Forelimb muscle (tissue), 1 donor: ENCODE data around the gene ESR1. TPM values are rescaled to one million over a fixed set of nuclear protein-coding genes. Genes with fewer than 3 reads are reported as not detected.
"Not testable (repeated sequence)": the region's sequence is repeated elsewhere in the genome, so short reads cannot be mapped to it uniquely, and the experiment has no call there.

Source experiments
- DNase-seq: peaks from one replicate; pipeline ENCODE4 v3.0.0-alpha.2; 2013; ENCODE audit warnings: low read depth
- polyA plus RNA-seq: library from polyadenylated mRNA; unstranded; fragments of 120-200 nt; gene quantifications from one replicate; pipeline ENCODE4 v1.2.1, GENCODE V29; 2013; ENCODE audit not compliant: insufficient read length

ESR1 gene
- polyA plus RNA-seq, 1 donor: 3.0 TPM

DNA sequence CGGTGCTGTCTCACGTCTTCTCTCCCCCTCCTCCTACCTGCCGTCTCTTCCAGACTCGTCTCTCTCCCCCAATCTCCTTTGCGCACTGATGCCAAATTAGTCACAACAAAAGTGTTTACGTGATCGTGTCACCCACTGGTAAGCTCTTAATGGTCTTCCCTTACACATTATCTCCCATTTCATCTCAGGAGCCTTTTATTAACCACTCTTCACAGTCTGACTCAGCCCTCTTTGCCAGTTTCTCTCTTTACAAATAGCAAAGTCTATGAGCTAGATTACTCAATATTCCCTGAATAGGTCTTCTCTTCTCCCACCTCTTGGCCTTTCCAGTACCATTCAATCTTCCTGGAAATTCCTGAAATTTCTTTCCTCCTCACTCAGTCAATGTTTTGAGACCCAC is 247.0 kb downstream of the ESR1 start:
- no peak for DNase-seq

DNA sequence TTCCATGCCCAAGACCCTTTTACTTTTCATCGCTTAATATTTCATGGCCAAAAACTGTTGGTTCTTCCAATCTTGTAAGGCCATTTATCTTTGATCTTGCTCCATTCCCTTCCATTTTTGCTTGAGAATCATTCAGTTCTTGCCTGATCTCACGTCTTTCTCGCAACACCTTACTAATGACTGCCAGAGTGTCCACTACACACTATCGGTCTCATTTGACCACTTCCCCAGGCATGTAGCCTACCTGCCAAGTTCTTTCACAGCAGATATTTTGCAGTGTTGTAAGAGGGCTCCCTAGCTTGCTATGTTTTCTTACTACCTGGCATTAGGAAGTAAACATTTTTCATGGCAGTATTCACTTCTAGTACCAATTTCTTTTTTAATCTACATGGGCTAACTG is 248.0 kb downstream of the ESR1 start:
- DNase-seq: no peak

DNA sequence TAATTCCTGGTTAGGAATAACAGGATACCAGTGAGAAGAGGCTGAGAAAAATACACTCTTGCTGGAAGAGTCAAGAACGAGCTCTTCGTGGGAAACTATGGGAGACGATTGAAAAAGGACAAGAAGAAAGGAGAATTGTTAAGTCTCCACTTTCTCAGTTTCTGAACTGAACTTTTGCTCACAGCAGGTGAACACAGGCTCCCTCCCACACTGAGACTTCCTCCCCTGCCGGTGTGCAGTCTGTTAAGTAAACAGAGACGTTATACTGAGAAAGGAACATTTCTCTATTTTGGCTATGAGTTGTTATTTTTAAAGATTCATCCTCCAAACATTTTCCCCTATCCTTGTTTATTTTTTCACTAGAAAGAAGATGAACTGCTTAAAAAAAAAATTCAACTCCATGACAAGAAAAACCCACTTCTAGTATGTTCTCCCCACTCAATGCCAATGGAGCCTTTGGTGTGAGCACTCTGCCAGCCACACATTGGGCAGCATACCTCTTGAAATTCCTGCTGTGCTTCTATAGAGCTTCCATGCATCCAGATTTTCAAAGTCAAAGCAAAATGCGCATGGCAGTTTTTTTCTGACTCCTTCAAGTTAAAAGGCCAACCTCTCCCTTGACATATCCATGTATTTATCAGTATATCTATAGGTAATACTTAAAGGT is 250.5 kb downstream of the ESR1 start:
- DNase-seq: no peak

DNA sequence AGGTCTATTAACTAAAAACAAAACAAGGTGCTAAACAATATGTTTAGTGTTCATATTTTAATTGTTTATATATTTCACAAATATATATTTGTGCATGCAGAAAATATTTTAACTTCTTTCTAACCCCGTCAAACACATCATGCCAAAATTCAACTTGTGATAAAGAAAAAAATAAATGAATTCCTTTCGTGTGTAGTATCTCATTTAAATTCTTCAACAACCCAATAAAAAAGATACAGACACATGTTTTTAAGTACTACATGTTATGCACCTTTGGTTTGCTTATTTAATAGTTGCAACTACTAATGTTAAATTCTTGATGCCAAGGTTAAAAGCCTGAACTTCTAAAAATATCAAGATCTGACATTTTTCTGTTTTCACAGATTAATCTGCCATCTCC is 252.4 kb downstream of the ESR1 start:
- no peak for DNase-seq

DNA sequence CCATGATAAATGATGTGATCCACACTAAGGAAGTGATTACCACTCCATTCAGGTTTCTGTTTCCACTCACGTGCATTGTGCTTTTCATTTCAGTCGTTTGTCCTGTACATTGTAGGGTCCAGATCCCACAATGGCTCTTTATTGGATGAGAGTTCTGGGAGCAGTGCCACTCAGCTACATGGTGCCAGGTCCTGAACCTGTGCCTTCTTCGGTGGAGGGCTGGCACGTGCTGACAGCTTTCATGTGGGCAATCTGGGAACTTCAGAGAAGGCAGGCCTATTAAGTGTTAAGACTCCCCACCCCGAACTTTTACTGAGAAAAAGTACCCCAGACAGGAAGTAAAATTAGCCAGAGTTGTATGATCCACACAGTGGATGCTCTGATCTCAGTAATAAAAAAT is 255.0 kb downstream of the ESR1 start:
- DNase-seq: no peak

DNA sequence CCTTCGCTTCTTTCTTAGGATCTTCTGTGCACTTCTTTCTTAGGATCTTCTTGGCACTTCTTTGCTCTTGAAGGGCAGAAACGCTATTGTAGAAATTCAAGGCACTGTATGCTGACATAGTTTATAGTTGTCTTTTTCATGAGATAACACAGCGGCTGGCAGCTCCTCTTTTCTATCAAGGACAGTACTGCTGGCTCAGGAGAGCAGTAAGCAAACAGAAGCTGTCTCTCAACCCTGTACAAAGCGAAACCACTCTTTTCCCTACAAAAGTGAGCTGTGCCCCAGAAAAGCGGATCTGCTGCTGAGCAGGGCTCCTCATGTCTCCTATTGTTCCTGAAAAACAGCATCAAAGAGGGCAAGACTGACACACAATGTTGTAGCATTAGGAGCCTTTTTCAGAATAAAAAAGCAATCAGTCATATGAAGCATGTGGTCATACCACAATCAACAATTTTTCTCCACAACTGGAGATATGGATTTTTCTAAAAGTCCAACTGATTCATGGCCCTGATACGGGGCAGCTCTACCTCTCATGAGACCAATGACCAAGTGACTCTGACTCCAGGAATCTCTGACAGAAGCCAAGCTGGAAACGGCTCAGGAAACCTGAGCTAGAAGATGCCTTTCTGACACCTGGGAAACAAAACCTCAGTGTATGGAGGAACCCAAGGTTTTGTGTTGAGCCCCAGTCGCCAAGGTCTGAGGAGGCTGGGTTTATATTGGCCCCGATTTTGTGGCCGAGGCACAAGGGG is 255.9 kb downstream of the ESR1 start:
- no peak for DNase-seq

DNA sequence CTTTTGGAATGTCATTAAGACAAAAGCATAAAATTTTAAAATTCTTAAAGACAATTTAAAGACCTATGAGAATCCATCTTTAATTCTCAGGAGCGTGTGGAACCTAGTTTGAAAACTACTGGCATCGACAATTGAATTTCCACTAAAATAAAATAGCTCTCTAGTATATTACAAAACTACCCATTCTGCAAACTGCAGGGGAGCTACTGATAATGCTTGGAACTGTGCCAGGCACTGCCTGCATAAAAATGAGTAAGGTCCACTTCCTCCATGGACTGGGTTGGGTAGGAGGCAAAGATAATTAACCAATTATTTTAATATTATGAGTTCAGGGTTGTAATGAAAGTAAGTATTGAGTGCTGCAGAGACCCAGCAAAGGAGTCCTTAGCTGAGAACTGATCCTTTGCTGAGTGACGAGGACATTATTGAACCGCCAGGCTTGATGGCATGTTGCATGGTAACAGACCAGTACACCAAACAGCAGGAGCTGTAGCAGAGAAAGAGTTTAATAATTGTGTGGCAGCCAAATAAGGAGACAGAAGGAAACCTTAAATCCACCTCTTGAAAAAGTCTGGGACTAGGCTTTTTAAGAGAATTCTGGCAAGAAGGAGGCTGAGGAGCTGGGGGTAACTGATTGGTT is 261.3 kb downstream of the ESR1 start:
- no peak for DNase-seq

DNA sequence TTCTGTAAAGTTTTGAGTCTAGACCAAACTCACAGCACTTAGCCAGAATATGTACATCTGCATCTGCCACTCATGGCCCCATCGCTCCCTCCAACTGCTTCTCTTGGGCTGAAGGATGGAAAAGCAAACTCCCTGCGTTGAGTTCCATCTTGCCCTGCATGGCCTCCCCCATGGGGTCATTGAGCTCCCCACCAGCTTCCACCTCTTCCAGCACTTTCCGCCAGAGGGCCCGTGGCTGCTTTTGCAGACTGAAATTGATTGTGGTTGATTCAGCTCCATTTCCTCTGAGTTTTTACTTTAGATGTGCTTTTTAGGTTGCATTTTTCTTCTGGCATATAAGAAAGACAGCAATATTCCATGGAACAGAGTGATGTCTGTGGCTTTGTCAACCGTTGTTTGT is 263.1 kb downstream of the ESR1 start:
- no peak for DNase-seq

DNA sequence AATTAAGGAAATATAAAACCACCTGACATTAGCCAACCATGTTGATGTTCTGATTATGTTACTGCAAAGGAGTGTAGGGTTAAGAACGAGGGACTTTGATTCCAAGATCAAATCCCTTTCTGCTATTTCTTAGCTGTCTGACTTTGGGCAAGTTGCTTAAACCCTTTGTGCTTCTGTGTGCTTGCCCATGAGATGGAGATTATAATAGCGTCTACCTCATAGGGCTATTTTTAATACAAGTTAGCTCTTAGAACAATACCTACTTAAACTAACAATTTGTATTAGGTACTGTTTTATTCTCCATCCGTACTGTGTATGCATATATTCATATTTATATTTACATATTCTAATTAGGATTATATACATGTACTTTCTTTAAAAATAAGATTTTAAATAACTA is 263.8 kb downstream of the ESR1 start:
- no peak for DNase-seq

DNA sequence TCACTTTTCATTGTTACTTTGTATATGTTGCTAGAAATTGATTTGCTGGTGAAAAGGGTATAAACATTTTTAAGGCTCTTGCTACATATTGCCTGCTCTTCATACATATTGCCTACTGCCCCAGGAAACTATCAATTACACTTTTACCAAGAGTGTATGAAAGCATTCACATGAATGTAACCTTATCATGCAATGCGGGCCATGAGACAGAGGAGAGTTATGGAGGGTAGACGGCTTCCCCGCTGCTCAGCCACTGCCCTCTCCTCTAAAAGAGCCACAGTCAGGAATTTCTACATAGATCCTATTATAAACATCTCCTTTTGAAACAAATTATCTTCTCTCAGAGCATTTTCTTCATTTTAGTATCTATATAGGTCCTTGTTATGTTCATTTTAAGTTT is 264.4 kb downstream of the ESR1 start:
- DNase-seq: no peak

DNA sequence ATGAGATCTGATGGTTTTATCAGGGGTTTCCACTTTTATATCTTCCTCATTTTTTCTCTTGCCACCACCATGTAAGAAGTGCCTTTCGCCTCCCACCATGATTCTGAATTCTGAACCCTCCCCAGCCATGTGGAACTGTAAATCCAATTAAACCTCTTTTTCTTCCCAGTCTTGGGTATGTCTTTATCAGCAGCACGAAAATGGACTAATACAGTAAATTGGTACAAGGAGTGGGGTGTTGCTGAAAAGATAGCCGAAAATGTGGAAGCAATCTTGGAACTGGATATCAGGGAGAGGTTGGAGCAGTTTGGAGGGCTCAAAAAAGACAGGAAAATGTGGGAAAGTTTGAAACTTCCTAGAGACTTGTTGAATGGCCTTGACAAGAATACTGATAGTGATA is 268.8 kb downstream of the ESR1 start:
- not testable (repeated sequence) for DNase-seq

DNA sequence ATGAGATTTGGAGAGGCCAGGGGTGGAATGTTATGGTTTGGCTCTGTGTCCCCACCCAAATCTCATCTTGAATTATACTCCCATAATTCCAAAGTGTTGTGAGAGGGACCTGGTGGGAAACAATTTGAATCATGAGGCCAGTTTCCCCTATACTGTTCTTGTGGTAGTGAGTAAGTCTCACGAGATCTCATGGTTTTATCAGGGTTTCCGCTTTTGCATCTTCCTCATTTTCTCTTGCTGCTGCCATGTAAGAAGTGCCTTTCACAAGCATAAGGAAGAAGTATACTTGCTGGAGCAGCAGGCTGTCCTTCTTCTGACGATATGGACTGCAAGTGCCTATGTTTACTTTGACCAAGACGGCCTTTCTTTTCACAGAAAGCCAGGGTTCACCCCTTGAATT is 270.5 kb downstream of the ESR1 start:
- no peak for DNase-seq

DNA sequence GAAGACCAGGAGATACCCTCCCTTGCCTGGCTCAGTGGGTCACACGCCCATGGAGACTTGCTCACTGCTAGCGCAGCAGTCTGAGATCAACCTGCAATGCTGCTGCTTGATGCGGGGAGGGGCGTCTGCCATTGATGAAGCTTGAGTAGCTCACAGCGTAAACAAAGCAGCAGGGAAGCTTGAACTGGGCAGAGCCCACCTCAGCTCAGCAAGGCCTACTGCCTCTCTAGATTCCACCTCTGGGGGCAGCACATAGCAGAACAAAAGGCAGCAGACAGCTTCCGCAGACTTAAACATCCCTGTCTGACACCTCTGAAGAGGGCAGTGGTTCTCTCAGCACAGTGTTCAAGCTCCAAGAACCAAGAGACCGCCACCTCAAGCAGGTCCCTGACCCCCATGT is 271.3 kb downstream of the ESR1 start:
- DNase-seq: no peak

DNA sequence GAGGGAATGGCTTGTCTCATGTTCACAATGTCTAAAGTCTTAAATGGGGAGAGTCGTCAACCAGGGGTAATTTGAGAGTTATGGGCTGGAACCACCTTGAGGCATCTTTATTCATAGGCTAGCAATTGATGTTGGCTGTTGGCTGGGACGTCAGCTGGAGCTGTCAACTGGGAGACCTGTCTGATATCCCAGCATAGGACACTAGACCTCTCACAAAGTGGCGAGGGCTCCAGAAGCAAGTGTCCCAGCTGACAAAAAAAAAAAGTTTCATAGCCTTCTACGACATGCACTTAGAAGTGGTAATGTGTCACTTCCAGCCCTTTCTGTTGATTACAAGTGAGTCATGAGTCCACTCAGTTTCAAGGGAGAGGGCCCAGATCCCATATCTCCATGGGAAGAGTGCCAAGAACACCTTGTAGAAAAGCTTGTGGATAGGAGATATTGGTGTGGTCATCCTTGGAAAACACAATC is 278.0 kb downstream of the ESR1 start:
- DNase-seq: no peak

DNA sequence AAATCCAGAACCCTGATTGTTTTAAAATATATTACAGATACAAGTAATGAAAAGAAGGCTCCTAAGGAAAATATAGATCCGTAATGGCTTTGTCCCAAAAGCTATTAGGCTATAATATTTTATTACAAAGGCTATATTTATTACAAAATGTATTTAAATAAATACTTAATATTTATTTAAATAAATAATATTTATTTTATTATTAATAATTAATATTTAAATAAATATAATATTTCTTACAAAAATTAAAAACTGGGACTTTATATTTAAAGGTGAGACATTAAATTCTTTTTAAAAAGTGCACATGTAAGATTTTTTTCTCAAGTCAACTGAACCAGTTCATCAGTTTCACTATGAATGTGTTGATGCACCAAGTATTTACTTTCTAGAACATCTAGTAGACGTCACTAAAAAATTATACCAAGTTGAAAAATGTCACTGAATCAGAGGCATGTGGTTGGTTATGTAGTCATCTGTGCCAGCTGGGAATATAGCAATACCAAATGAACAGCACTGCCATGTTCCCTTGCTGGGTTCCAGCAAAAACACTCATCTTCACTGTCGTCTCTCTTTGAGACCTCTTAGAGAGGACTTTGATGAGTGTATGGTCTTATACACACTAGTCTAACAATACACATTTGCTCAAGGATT is 278.9 kb downstream of the ESR1 start:
- DNase-seq: no peak

DNA sequence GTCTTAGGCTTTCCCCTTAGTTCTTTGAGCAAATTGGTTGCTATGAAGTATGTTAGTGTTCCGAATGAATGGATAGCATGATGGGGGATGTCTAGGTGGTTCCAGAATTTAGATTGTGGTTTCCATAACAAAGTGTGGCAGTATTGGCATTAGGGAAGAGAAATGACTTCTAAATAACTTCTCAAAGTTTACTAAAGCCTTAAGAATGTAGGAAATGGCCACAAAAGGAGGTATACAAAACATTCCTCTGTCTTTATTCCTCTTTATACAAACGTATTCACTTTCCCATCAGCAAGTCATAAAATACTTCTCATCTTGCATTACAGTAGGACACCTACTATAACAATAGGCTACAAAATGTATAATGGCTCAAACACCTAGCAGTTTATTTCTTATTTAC is 279.6 kb downstream of the ESR1 start:
- no peak for DNase-seq

DNA sequence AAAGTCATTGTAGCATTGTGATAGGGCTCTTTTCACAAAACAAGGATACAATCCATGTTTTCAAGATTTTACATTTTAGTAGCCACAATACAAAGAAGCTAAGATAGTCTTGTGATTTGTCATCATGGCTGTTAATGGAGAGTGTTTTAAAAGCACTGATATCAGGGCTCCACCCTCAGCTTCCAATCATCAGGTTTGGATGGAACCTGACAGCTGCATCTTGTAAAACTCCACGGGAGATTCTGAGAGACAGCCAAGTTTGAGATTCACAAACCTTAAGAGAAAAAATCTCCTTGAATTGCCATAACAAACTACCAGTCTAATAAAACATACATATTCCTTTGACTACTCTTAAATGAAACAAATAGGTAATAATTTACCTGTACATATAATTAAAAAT is 280.2 kb downstream of the ESR1 start:
- no peak for DNase-seq

DNA sequence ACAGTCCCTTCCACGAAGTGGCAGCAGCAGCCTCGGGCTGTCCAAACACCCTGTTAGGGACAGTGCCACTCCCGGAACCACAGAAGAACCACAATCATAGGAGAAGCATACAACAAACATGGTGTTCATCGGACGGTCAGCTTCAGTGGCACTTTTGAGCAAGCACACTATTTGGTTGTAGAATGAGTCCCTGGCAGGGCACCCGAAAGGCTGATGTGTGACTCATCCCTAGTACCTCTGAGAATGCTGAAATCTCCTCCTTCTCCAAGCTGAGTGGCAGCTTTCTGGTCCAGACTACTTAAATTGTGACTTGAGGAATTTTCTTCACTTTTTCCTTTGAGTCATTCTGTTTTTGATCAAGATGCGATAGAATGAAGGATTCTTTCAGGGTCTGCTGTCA is 282.5 kb downstream of the ESR1 start:
- DNase-seq: no peak

DNA sequence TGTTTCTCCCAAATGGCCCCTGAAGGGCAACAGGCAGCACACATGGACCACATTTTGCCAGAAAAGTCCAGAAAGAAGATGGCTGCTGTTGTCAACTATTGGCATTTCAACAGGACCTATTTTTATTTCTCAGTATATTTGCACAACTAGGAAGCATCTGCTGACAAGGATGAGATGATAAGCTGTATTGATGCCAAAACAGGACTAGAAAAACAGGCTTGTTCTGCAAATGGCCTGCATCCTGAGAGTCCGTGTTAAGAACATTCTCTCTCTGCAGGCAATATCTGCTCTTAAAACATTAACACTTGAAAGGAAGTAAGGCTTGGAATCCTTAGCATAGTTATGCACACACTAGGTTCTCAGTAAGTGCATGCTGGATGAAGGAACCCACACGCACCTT is 283.7 kb downstream of the ESR1 start:
- no peak for DNase-seq

DNA sequence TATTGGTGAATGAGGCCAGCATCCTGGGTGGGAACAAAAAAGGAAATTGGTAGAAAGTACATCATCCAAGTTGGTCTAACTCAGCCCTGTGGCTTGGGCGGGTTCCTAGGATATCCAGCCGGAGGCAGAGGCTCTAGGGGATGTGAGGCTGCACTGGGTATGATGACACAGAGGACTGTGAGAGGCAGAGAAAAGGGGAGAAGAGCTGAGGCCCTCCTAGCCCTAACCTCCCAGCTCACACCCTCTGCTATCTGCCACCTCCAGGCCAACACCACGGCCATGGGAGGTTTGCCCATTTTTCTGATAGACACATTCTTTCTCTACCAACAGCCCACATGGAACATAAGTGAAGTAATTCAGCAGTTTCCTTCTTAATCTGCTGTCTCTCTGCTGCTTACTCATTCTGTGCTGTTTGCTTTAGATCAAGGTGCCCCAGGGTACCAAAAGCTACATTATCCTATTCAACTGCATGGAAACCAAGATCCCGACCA is 284.4 kb downstream of the ESR1 start:
- no peak for DNase-seq

DNA sequence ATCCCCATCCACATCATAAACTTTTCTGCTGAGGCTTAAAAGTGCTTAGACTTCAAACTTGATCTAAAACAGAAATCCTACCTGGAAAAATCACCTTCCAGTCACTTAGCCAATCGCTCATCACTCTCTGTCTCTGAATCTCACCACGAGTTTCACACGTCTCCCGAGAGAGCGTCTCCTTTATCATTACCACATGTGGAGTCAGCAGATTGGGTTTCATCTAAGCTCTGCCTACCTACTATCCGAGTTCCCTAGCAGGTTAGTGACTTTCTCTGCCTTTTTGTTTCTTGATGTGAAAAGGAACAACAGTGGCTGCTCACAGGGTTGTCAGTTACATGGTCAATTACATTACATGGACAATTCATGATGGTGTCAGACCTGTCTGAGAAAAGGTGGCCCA is 286.2 kb downstream of the ESR1 start:
- no peak for DNase-seq

DNA sequence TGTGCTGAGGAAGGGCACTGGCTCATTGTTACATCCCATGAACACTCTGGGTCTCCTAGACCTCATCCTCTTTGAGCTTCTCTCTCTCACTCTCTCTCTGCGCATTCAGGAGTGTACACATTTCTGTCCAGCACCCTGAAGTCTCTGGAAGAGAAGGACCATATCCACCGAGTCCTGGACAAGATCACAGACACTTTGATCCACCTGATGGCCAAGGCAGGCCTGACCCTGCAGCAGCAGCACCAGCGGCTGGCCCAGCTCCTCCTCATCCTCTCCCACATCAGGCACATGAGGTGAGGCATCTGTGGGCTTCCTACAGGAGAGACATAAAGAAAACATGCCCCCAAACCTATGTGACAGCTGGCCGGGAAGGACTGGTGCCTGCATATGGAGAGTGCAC is 286.8 kb downstream of the ESR1 start:
- DNase-seq: no peak
